WI38 (cell line): ENCODE data around the gene LRRC34.

Experiments
- H3K4me3 ChIP-seq: 2 replicates; pipeline ENCODE4 v1.5.1; 2011; ENCODE audit warnings: low read depth, mild to moderate bottlenecking, control low read depth, low read length
- CTCF ChIP-seq: IDR thresholded peaks from 2 replicates; pipeline ENCODE4 v1.5.1; 2012; ENCODE audit warnings: low read depth, mild to moderate bottlenecking, control low read depth, low read length

Gene LRRC34

DNA sequence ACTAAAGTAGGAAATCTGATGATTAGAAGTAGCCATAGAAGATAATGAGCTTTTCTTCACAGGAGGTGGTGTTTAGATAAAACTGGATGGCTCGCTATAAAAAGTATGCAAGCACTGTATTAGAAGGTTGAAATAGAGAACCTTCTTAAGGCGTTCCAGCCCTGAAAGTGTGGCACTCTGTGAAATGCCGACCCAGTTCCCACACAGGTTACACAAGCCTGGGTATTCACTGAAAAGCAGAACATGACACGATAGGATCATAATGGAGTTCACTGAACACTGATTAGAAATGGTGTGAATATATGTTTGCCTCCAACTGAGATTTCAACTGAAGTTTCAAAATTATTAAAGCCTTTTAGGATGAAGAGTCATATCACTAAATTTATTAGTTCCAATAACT is 15.0 kb upstream of the LRRC34 start:
- no peak overlapping the region for H3K4me3 ChIP-seq
- TF ChIP-seq CTCF: no peak

DNA sequence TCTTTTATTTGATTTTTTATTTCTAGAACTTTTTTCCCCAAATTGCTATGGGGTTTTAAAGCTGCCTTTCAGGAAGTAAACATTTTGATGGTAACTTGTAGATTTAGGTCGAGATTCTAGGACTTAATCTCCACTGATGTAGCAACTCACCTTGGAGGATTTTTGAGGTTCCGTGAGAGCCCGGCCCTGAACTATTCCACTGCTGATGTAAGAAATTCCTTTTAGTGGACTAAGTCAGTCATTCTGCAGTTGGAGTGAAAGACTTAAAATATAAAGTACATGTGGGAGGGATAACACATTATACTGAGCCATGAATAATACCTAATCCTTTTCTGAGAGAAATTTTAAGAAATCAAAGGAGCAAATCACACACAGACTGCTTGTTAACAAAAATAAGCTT is 12.6 kb upstream of the LRRC34 start:
- no peak for TF ChIP-seq CTCF
- no peak overlapping the region for H3K4me3 ChIP-seq

DNA sequence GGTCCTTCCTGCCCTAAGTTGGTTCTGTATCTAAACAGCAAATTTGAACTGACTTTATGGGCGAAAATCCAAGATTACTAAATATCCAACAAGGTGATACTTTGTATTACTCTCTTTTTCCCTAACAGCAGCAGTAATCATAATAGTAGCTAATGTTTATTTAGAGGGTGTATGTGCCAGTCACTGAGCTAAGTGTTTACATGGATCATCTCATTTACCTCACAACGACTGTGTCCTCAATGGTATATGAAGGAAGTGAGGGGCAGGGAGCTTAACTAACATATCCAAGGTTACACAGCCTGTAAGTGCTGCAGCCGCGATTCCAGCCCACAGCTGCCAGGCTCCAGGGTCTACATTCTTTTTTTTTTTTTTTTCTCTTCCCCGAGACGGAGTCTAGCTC is 10.3 kb upstream of the LRRC34 start:
- no peak for TF ChIP-seq CTCF
- no peak overlapping the region for H3K4me3 ChIP-seq

- no peak for TF ChIP-seq CTCF
- no peak overlapping the region for H3K4me3 ChIP-seq
Measured at GRCh38 chr3:169822540-169822939, 9.8 kb upstream of the LRRC34 start.

GRCh38 chr3:169822091-169822490 is 9.4 kb upstream of the LRRC34 start:
- no peak for TF ChIP-seq CTCF
- H3K4me3 ChIP-seq: no peak overlapping the region

- no peak overlapping the region for H3K4me3 ChIP-seq
- no peak for TF ChIP-seq CTCF
Measured at GRCh38 chr3:169818316-169818715, 5.6 kb upstream of the LRRC34 start.

DNA sequence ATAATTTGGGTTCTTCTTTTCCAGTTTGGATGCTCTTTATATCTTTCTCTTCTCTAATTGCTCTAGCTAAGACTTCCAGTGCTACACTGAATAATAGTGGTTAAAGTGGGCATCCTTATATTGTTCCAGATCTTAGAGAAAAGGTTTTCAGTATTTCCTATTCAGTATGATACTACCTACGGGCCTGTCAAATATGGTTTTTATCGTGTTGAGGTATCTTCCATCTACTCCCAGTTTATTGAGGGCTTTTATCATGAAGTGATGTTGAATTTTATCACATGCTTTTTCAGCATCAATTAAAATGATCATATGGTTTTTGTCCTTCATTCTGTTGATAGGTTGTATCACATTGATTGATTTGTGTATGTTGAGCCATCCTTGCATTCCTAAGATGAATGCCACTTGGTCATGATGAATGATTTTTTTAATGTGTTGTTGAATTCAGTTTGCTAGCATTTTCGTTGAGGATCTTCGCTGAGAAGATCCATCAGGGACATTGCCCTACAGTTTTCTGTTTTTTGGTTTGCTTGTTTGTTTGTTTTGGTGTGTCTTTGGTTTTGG is 3.0 kb upstream of the LRRC34 start:
- H3K4me3 ChIP-seq: no peak overlapping the region
- TF ChIP-seq CTCF: no peak
